Upper lobe of left lung (tissue), 4 donors: ENCODE data around the gene TLCD2.

ENCODE experiments used
- EP300 ChIP-seq, 4 donors: sonication (generic); formaldehyde crosslinking; IDR thresholded peaks; one replicate each; pipeline ENCODE4 v1.5.1; 2017; ENCODE audit warnings: antibody characterized with exemption in 4 of 4, control low read depth in 2 of 4
- TF ChIP-seq, protein P1 (sequence below), 6 experiments: fragments of 450-650 bp in 4 of 6; fragments of 200-600 bp in 2 of 6; sonication (generic) in 2 of 6; IDR thresholded peaks; one replicate each; pipeline ENCODE4 v1.5.1; 2016 to 2019; ENCODE audit warnings: antibody characterized with exemption in 6 of 6

DNA sequence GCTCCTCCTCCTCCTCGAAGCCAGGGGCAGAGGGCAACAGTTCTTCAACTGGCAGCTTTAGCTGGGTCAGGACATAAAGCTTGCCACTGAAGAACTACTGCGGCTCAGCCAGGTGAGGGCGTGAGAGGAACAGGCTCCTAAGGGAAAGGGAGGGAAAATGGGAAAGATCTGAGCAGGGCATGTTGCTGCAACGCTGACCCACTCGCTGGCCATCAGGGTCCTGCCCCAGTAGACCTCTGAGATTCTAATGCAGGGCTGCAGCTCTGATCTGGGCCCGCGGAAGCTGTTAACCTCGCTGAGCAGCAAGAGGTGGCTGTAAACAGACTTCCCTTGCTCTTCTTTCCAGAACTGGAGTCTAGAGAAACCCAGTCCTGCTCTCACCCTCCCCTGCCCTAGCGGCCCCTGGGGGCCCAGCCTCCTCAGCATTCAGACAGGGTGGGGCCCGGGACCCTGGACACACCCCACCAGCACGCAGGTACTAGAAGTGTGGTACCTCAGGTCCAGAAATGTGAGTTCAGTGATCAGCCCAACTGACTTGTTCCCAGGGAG is 3.8 kb upstream of the TLCD2 start:
- no peak for TF ChIP-seq EP300 (IDR thresholded peaks at IDR 0.05)
- TF ChIP-seq, protein P1, sequence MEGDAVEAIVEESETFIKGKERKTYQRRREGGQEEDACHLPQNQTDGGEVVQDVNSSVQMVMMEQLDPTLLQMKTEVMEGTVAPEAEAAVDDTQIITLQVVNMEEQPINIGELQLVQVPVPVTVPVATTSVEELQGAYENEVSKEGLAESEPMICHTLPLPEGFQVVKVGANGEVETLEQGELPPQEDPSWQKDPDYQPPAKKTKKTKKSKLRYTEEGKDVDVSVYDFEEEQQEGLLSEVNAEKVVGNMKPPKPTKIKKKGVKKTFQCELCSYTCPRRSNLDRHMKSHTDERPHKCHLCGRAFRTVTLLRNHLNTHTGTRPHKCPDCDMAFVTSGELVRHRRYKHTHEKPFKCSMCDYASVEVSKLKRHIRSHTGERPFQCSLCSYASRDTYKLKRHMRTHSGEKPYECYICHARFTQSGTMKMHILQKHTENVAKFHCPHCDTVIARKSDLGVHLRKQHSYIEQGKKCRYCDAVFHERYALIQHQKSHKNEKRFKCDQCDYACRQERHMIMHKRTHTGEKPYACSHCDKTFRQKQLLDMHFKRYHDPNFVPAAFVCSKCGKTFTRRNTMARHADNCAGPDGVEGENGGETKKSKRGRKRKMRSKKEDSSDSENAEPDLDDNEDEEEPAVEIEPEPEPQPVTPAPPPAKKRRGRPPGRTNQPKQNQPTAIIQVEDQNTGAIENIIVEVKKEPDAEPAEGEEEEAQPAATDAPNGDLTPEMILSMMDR (IDR thresholded peaks at IDR 0.05), result peak in 2 of 6 experiments; percentile 33 to 35
